ENCODE results near the gene C3orf18. TPM values are rescaled to one million over a fixed set of nuclear protein-coding genes. Genes with fewer than 3 reads are reported as not detected.
"Not testable (repeated sequence)": the region's sequence is repeated elsewhere in the genome, so short reads cannot be mapped to it uniquely, and the experiment has no call there.

Gene C3orf18
- total RNA-seq, 1 donor from 2014 or later: 13.0 TPM

GRCh38 chr3:50517721-50518206, 49.8 kb downstream of the C3orf18 start:
- no peak overlapping the region for H3K4me3 Mint-ChIP-seq (ENCODE audit: unreplicated experiment)
- TF ChIP-seq, protein P1, sequence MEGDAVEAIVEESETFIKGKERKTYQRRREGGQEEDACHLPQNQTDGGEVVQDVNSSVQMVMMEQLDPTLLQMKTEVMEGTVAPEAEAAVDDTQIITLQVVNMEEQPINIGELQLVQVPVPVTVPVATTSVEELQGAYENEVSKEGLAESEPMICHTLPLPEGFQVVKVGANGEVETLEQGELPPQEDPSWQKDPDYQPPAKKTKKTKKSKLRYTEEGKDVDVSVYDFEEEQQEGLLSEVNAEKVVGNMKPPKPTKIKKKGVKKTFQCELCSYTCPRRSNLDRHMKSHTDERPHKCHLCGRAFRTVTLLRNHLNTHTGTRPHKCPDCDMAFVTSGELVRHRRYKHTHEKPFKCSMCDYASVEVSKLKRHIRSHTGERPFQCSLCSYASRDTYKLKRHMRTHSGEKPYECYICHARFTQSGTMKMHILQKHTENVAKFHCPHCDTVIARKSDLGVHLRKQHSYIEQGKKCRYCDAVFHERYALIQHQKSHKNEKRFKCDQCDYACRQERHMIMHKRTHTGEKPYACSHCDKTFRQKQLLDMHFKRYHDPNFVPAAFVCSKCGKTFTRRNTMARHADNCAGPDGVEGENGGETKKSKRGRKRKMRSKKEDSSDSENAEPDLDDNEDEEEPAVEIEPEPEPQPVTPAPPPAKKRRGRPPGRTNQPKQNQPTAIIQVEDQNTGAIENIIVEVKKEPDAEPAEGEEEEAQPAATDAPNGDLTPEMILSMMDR (IDR thresholded peaks at IDR 0.05; ENCODE audit: partially characterized antibody, unreplicated experiment): no peak
- no peak for DNase-seq
- peaks cover 8% of the 10 kb centered on the region for H3K27me3 Mint-ChIP-seq (ENCODE audit: unreplicated experiment)
- H3K4me1 Mint-ChIP-seq (ENCODE audit: low read depth, unreplicated experiment): peaks cover 50% of the 10 kb centered on the region
- H3K27ac Mint-ChIP-seq (ENCODE audit: unreplicated experiment): no peak overlapping the region
- H3K36me3 Mint-ChIP-seq (ENCODE audit: unreplicated experiment): no peaks in the 10 kb centered on the region
- H3K9me3 Mint-ChIP-seq (ENCODE audit: unreplicated experiment): peaks cover 10% of the 10 kb centered on the region

DNA sequence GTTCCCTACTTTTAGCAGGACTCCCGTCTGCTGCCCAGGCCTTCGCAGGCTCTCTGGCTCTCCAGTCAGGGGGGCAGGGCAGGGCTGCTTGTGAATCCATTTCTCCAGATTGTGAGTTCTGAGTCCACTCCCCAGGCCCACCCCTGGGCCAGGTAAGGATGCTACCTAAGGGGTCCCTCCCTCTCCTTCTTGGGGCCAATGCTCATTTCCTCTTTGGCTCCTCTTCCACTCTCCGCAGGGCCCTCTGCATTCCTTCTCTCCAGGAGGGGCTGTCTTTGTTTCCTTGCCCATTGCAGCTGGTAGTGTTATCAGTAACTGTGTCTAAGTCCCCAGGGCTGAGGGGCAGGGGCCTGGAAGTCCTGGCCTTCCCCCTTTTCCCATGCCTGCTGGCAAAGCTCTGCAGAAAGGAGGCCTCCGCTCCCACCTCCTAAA, 51.1 kb downstream of the C3orf18 start:
- peaks cover 41% of the 10 kb centered on the region for H3K4me1 Mint-ChIP-seq (ENCODE audit: low read depth, unreplicated experiment)
- peaks cover 7% of the 10 kb centered on the region for H3K9me3 Mint-ChIP-seq (ENCODE audit: unreplicated experiment)

GRCh38 chr3:50515565-50516439, 51.7 kb downstream of the C3orf18 start:
- H3K27me3 Mint-ChIP-seq (ENCODE audit: unreplicated experiment): peaks cover 9% of the 10 kb centered on the region
- no peak overlapping the region for H3K27ac Mint-ChIP-seq (ENCODE audit: unreplicated experiment)
- no peaks in the 10 kb centered on the region for H3K36me3 Mint-ChIP-seq (ENCODE audit: unreplicated experiment)
- H3K4me3 Mint-ChIP-seq (ENCODE audit: unreplicated experiment): no peak overlapping the region
- TF ChIP-seq, protein P1 (IDR thresholded peaks at IDR 0.05; ENCODE audit: partially characterized antibody, unreplicated experiment): no peak
- peak; percentile 53 for DNase-seq
- peaks cover 7% of the 10 kb centered on the region for H3K9me3 Mint-ChIP-seq (ENCODE audit: unreplicated experiment)
- peaks cover 36% of the 10 kb centered on the region for H3K4me1 Mint-ChIP-seq (ENCODE audit: low read depth, unreplicated experiment)

More for the DNA sequence above, 51.1 kb downstream of the C3orf18 start:
- H3K4me3 Mint-ChIP-seq (ENCODE audit: unreplicated experiment): peak overlapping the region; percentile 59
- H3K27me3 Mint-ChIP-seq (ENCODE audit: unreplicated experiment): peaks cover 9% of the 10 kb centered on the region
- no peaks in the 10 kb centered on the region for H3K36me3 Mint-ChIP-seq (ENCODE audit: unreplicated experiment)
- H3K27ac Mint-ChIP-seq (ENCODE audit: unreplicated experiment): peak overlapping the region; percentile 66
- DNase-seq: peak; percentile 48
- TF ChIP-seq, protein P1 (IDR thresholded peaks at IDR 0.05; ENCODE audit: partially characterized antibody, unreplicated experiment): no peak

DNA sequence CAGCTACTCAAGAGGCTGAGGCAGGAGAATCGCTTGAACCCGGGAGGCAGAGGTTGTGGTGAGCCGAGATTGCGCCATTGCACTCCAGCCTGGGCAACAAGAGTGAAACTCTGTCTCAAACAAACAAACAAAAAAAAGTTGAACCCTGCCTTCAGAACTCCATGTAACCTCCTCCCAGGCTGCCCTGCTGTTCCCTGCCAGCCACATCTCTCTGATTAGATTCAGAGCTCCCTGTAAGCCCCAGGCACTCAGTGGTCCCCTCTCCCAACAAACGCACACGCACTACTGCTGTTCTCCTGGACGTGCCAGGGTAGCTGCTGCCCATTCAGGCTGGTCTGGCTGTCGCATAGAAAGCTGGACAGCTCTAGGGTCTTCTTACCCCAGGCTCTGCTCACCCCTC, 54.6 kb downstream of the C3orf18 start:
- not testable (repeated sequence) for H3K36me3 Mint-ChIP-seq (ENCODE audit: unreplicated experiment); H3K27ac Mint-ChIP-seq (ENCODE audit: unreplicated experiment); H3K27me3 Mint-ChIP-seq (ENCODE audit: unreplicated experiment); H3K9me3 Mint-ChIP-seq (ENCODE audit: unreplicated experiment); DNase-seq; H3K4me3 Mint-ChIP-seq (ENCODE audit: unreplicated experiment)
- peaks cover 19% of the 10 kb centered on the region for H3K4me1 Mint-ChIP-seq (ENCODE audit: low read depth, unreplicated experiment)

GRCh38 chr3:50512131-50512530, 55.4 kb downstream of the C3orf18 start:
- H3K27me3 Mint-ChIP-seq (ENCODE audit: unreplicated experiment): peaks cover 2% of the 10 kb centered on the region
- peaks cover 16% of the 10 kb centered on the region for H3K4me1 Mint-ChIP-seq (ENCODE audit: low read depth, unreplicated experiment)
- no peak overlapping the region for H3K27ac Mint-ChIP-seq (ENCODE audit: unreplicated experiment)
- TF ChIP-seq, protein P1 (IDR thresholded peaks at IDR 0.05; ENCODE audit: partially characterized antibody, unreplicated experiment): no peak
- H3K9me3 Mint-ChIP-seq (ENCODE audit: unreplicated experiment): peaks cover 5% of the 10 kb centered on the region
- DNase-seq: no peak
- H3K4me3 Mint-ChIP-seq (ENCODE audit: unreplicated experiment): no peak overlapping the region
- H3K36me3 Mint-ChIP-seq (ENCODE audit: unreplicated experiment): no peaks in the 10 kb centered on the region

Measured in glutamatergic neuron (in vitro differentiated cells).